Measurements from ENCODE around the gene CHODL.

DNA sequence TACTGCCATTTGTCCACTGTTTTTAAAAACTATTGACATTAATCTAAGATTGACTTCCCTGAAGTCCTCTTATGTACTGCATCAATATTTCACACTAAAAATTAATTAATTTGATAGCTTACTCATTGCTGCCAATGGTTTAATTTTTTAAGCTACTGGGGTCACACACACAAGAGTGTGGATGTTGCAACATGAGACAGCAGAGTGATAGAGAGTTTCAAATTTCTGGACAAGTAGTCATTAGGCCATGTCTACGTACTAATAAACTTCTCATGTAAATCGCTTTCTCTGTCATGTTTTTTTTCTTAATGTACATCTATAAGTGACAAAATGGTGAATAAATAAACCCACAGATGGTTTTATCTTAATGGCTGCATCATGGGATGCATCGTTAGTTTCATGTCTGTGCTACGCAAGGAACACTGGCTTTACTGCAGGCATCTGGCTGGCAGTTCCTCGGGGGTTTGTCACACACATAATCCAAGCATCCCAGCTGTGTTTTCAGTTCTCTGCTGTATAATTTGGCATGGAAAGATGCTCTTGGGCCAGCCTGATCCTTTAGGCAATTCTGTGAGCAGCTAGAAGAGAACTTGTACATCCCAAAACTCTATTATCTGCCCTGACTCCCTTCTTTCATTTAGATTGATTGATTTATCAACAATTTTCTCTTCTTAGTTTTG is 16.4 kb upstream of the CHODL start:
- TF ChIP-seq, protein P1, sequence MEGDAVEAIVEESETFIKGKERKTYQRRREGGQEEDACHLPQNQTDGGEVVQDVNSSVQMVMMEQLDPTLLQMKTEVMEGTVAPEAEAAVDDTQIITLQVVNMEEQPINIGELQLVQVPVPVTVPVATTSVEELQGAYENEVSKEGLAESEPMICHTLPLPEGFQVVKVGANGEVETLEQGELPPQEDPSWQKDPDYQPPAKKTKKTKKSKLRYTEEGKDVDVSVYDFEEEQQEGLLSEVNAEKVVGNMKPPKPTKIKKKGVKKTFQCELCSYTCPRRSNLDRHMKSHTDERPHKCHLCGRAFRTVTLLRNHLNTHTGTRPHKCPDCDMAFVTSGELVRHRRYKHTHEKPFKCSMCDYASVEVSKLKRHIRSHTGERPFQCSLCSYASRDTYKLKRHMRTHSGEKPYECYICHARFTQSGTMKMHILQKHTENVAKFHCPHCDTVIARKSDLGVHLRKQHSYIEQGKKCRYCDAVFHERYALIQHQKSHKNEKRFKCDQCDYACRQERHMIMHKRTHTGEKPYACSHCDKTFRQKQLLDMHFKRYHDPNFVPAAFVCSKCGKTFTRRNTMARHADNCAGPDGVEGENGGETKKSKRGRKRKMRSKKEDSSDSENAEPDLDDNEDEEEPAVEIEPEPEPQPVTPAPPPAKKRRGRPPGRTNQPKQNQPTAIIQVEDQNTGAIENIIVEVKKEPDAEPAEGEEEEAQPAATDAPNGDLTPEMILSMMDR (IDR thresholded peaks at IDR 0.05), result no peak
- no peak for TF ChIP-seq POLR2AphosphoS5 (IDR thresholded peaks at IDR 0.05)
- no peak for TF ChIP-seq POLR2A (IDR thresholded peaks at IDR 0.05; ENCODE audit: low read depth)
